ENCODE data around the gene CHRNB1.

DNA sequence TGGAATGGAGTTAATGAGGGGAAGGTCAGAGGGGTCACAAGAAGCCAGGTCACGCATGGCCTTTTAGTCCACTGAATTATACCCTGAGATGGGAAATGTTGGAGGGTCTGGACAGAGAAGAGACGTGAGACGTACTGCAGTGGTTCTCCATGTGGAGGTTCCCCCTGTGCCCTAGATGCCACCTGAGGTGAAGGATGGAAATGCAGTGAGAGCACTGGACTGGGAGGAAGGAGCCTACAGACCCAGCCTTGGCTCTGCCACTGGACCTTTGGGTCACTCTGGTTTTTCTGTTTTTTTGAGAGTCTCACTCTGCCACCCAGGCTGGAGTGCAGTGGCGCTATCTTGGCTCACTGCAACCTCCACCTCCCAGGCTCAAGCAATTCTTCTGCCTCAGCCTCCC is 48.7 kb upstream of the CHRNB1 start:
- TF ChIP-seq, protein P1, sequence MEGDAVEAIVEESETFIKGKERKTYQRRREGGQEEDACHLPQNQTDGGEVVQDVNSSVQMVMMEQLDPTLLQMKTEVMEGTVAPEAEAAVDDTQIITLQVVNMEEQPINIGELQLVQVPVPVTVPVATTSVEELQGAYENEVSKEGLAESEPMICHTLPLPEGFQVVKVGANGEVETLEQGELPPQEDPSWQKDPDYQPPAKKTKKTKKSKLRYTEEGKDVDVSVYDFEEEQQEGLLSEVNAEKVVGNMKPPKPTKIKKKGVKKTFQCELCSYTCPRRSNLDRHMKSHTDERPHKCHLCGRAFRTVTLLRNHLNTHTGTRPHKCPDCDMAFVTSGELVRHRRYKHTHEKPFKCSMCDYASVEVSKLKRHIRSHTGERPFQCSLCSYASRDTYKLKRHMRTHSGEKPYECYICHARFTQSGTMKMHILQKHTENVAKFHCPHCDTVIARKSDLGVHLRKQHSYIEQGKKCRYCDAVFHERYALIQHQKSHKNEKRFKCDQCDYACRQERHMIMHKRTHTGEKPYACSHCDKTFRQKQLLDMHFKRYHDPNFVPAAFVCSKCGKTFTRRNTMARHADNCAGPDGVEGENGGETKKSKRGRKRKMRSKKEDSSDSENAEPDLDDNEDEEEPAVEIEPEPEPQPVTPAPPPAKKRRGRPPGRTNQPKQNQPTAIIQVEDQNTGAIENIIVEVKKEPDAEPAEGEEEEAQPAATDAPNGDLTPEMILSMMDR (IDR thresholded peaks at IDR 0.05), result no peak
- no peak for TF ChIP-seq POLR2A (IDR thresholded peaks at IDR 0.05)

Measured in body of pancreas (tissue), 4 donors.